ENCODE data around the gene EPS8L2.
"Not testable (repeated sequence)": the region's sequence is repeated elsewhere in the genome, so short reads cannot be mapped to it uniquely, and the experiment has no call there.

Gene EPS8L2

GRCh38 chr11:705646-706438 lies at the start of gene EPS8L2:
EPS8L2 (plus strand) TSS chr11:706231; CDS start chr11:709408, 3,177 bp downstream.
- DNase-seq: no peak

- DNase-seq: no peak
Observed at GRCh38 chr11:656426-656825, 49.6 kb upstream of the EPS8L2 start.

- DNase-seq: no peak
Observed at GRCh38 chr11:656866-657265, 49.2 kb upstream of the EPS8L2 start.

GRCh38 chr11:657691-658126 lies 48.3 kb upstream of the EPS8L2 start:
- DNase-seq: no peak

GRCh38 chr11:659532-660085 lies 46.4 kb upstream of the EPS8L2 start:
- DNase-seq: no peak

- no peak for DNase-seq
Observed at GRCh38 chr11:660281-660680, 45.8 kb upstream of the EPS8L2 start.

GRCh38 chr11:660681-661444 lies 45.2 kb upstream of the EPS8L2 start:
- no peak for DNase-seq

GRCh38 chr11:662689-663274 lies 43.2 kb upstream of the EPS8L2 start:
- DNase-seq: peak; percentile 64

GRCh38 chr11:665062-665703 lies 40.8 kb upstream of the EPS8L2 start:
- DNase-seq: peak; percentile 55

GRCh38 chr11:665704-666281 lies 40.2 kb upstream of the EPS8L2 start:
- DNase-seq: no peak

- no peak for DNase-seq
Observed at GRCh38 chr11:673866-674265, 32.2 kb upstream of the EPS8L2 start.

- no peak for DNase-seq
Observed at GRCh38 chr11:674406-674805, 31.6 kb upstream of the EPS8L2 start.

GRCh38 chr11:678297-678696 lies 27.7 kb upstream of the EPS8L2 start:
- no peak for DNase-seq

GRCh38 chr11:679271-680207 lies 26.5 kb upstream of the EPS8L2 start:
- no peak for DNase-seq

GRCh38 chr11:680476-680875 lies 25.6 kb upstream of the EPS8L2 start:
- DNase-seq: no peak

GRCh38 chr11:680970-681369 lies 25.1 kb upstream of the EPS8L2 start:
- no peak for DNase-seq

- DNase-seq: no peak
Observed at GRCh38 chr11:686451-687243, 19.4 kb upstream of the EPS8L2 start.

- DNase-seq: no peak
Observed at GRCh38 chr11:687751-688150, 18.3 kb upstream of the EPS8L2 start.

GRCh38 chr11:688681-689080 lies 17.4 kb upstream of the EPS8L2 start:
- no peak for DNase-seq

- no peak for DNase-seq
Observed at GRCh38 chr11:689625-690024, 16.4 kb upstream of the EPS8L2 start.

GRCh38 chr11:690244-690643 lies 15.8 kb upstream of the EPS8L2 start:
- DNase-seq: not testable (repeated sequence)

Data from right hindlimb (tissue), 1 donor.